Measurements from ENCODE around the gene COMT. TPM values are rescaled to one million over a fixed set of nuclear protein-coding genes. Genes with fewer than 3 reads are reported as not detected.

COMT gene
- total and polyA plus RNA-seq, 2 of the 4 experiments (the other 2 are of a cell fraction) = 202 to 347 TPM

DNA sequence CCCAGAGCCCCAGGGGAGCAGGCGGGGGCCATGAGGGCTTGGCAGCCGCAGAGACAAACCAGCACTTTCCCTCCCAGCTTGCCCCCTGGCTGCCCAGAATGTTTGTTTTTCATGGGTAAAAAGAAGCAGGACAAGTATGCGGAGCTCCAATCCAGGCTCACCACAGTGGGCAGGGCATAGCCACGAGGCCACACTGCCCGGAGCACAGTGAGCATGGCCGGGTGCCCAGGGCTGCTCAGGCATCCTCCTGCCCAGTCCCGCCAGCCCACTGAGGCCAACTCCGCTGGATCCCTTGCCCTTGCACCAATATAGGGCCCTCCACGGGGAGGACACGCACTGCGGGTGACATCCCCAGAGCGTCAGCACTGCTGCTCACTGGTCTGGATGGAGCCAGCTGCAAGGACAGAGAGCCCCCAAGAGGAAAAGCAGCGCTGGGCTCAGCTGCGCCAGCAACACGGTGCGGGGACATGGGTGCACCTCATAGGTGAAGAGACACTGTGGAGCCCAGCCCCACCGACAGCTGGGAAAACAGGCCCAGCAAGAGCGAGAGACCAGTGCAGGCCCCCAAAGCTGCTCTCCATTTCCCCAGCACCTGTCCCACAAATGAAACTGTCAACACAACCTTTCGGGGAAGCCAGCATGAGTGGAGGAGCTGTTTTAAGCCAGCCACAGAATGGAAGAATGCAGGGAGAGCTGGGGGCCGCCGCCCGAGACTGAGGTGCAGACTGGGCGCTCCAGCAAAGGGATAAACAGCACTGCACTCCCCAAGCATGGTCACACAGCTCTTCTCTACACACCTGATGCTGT lies 50.3 kb downstream of the COMT start:
- DNase-seq = no peak
- peak; percentile 15 for ATAC-seq (ENCODE audit: low read depth)
- dilution Hi-C loops (cut with HindIII; ENCODE audit: low sequenced_read_pairs, unreplicated experiment) (no loop called here), intact Hi-C loops (cut with micrococcal nuclease) (no loop called here), in situ Hi-C loops (cut with MboI; ENCODE audit: low sequenced_read_pairs) (no loop called here)
- Histone ChIP-seq H3K27ac (ENCODE audit: insufficient read depth, low read length) (no peak overlapping the region), H3K9me1 (ENCODE audit: insufficient read depth, low read length) (0 out of 2 replicates have a peak, but pooled peaks cover 7% of the 10 kb centered on the region), H3K9me3 (ENCODE audit: control insufficient read depth, insufficient read depth, low read length) (no peaks in the 10 kb centered on the region), H2AK9ac (replicated peaks; ENCODE audit: low read depth, low read length, poor library complexity) (peak overlapping the region; percentile 81), H3K36me3 (ENCODE audit: control insufficient read depth, insufficient read depth, low read length) (no peaks in the 10 kb centered on the region), H3K23ac (ENCODE audit: low read depth, low read length) (no peak overlapping the region), H2BK120ac (ENCODE audit: low read depth, low read length) (no peak overlapping the region), H4K20me1 (ENCODE audit: insufficient read depth, low read length) (peaks cover 2% of the 10 kb centered on the region; the same call in 1 of the 2 replicates), H3K9ac (ENCODE audit: low read depth, low read length) (no peak overlapping the region), H2AFZ (replicated peaks; ENCODE audit: low read length, poor library complexity) (peak overlapping the region; percentile 16), H2BK5ac (ENCODE audit: low read depth, low read length, poor library complexity, severe bottlenecking) (no peak overlapping the region), H4K8ac (ENCODE audit: low read depth in 2 of 2, low read length in 2 of 2) (no peak overlapping the region), H3K56ac (ENCODE audit: extremely low read depth, insufficient read depth, low read length) (no peak overlapping the region), H4K5ac (ENCODE audit: low read depth, low read length) (no peak overlapping the region), H3K4me2 (ENCODE audit: low read depth, low read length) (no peak overlapping the region), H4K91ac (ENCODE audit: insufficient read depth, low read depth, low read length) (no peak overlapping the region), H3K27me3 (ENCODE audit: control insufficient read depth, insufficient read depth, low read length) (no peaks in the 10 kb centered on the region), H3K4me3 (ENCODE audit: insufficient read depth, low read depth, low read length) (no peak overlapping the region), H3K4me1 (ENCODE audit: control insufficient read depth, insufficient read depth, low read length) (peaks cover 16% of the 10 kb centered on the region), H2AK5ac (ENCODE audit: low read depth, low read length) (no peak overlapping the region), H3K18ac (ENCODE audit: low read depth, low read length) (no peak overlapping the region), H3K14ac (replicated peaks; ENCODE audit: low read depth, low read length) (no peak overlapping the region), H3K79me1 (ENCODE audit: low read depth in 1 of 2, low read length in 2 of 2) (no peaks in the 10 kb centered on the region), H3K4ac (ENCODE audit: low read depth, low read length) (no peak overlapping the region), H2BK15ac (ENCODE audit: low read depth, low read length) (no peak overlapping the region), H2BK20ac (ENCODE audit: low read depth, low read length) (no peak overlapping the region)
- POLR2A ChIA-PET (ENCODE audit: unreplicated experiment) = no interaction called here
- no peak for TF ChIP-seq MAZ (IDR thresholded peaks at IDR 0.05; ENCODE audit: borderline replicate concordance, low read depth, low read length)
- no peak for TF ChIP-seq CHD1 (IDR thresholded peaks at IDR 0.05; ENCODE audit: low read depth, low read length)
- TF ChIP-seq RAD21 (IDR thresholded peaks at IDR 0.05; ENCODE audit: low read length) = no peak
- TF ChIP-seq MXI1 (IDR thresholded peaks at IDR 0.05; ENCODE audit: borderline replicate concordance, low read depth, low read length) = no peak
- no peak for TF ChIP-seq NFE2L2 (IDR thresholded peaks at IDR 0.05; ENCODE audit: low read depth, low read length)
- TF ChIP-seq RFX5 (IDR thresholded peaks at IDR 0.05; ENCODE audit: low read depth, low read length) = no peak
- no peak for TF ChIP-seq POLR2A (IDR thresholded peaks at IDR 0.05; ENCODE audit: low read depth, low read length)
- TF ChIP-seq, protein P1, sequence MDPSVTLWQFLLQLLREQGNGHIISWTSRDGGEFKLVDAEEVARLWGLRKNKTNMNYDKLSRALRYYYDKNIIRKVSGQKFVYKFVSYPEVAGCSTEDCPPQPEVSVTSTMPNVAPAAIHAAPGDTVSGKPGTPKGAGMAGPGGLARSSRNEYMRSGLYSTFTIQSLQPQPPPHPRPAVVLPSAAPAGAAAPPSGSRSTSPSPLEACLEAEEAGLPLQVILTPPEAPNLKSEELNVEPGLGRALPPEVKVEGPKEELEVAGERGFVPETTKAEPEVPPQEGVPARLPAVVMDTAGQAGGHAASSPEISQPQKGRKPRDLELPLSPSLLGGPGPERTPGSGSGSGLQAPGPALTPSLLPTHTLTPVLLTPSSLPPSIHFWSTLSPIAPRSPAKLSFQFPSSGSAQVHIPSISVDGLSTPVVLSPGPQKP (IDR thresholded peaks at IDR 0.05; ENCODE audit: borderline replicate concordance, low read depth, low read length) = no peak
- TF ChIP-seq SMC3 (IDR thresholded peaks at IDR 0.05; ENCODE audit: low read depth, low read length) = no peak
- TF ChIP-seq, protein P2, sequence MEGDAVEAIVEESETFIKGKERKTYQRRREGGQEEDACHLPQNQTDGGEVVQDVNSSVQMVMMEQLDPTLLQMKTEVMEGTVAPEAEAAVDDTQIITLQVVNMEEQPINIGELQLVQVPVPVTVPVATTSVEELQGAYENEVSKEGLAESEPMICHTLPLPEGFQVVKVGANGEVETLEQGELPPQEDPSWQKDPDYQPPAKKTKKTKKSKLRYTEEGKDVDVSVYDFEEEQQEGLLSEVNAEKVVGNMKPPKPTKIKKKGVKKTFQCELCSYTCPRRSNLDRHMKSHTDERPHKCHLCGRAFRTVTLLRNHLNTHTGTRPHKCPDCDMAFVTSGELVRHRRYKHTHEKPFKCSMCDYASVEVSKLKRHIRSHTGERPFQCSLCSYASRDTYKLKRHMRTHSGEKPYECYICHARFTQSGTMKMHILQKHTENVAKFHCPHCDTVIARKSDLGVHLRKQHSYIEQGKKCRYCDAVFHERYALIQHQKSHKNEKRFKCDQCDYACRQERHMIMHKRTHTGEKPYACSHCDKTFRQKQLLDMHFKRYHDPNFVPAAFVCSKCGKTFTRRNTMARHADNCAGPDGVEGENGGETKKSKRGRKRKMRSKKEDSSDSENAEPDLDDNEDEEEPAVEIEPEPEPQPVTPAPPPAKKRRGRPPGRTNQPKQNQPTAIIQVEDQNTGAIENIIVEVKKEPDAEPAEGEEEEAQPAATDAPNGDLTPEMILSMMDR (conservative IDR thresholded peaks at IDR 0.05; ENCODE audit: low read depth, low read length) = no peak
- TF ChIP-seq MAFK (IDR thresholded peaks at IDR 0.05; ENCODE audit: low read depth, low read length) = no peak
- TF ChIP-seq FOS (IDR thresholded peaks at IDR 0.05; ENCODE audit: low read depth, low read length) = no peak
- TF ChIP-seq RCOR1 (IDR thresholded peaks at IDR 0.05; ENCODE audit: insufficient replicate concordance, low read length) = no peak
- TF ChIP-seq BHLHE40 (IDR thresholded peaks at IDR 0.05; ENCODE audit: low read depth, low read length) = no peak
- TF ChIP-seq, protein P3, sequence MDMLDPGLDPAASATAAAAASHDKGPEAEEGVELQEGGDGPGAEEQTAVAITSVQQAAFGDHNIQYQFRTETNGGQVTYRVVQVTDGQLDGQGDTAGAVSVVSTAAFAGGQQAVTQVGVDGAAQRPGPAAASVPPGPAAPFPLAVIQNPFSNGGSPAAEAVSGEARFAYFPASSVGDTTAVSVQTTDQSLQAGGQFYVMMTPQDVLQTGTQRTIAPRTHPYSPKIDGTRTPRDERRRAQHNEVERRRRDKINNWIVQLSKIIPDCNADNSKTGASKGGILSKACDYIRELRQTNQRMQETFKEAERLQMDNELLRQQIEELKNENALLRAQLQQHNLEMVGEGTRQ (IDR thresholded peaks at IDR 0.05; ENCODE audit: low read depth, low read length) = no peak
- 73% methylated on average over 10 of the region's 23 CpGs; no CpG with 5 or more reads in 1 of the 2 experiments for WGBS, 2 experiments (ENCODE audit: extremely low coverage in 2 of 2, insufficient read length in 1 of 2)
- BruUV-seq (replicated peaks) = no TSS peak
- CTCF ChIA-PET = interaction anchor here (0.5 to 1.1 kb wide), 2 partner anchors 30 to 253 kb away, joined by 3 read pairs; no protein-coding TSS in a partner anchor
